ENCODE results near the gene SEMA5B. TPM values are rescaled to one million over a fixed set of nuclear protein-coding genes. Genes with fewer than 3 reads are reported as not detected.

Gene SEMA5B
- total RNA-seq, 1 donor from 2014 or later, result 1.1 TPM

- Mint-ChIP-seq H3K9me3 (ENCODE audit: unreplicated experiment) (no peaks in the 10 kb centered on the region), H3K4me1 (ENCODE audit: unreplicated experiment) (no peaks in the 10 kb centered on the region), H3K4me3 (ENCODE audit: unreplicated experiment) (no peak overlapping the region), H3K36me3 (ENCODE audit: low read depth, unreplicated experiment) (no peaks in the 10 kb centered on the region), H3K27me3 (ENCODE audit: unreplicated experiment) (no peaks in the 10 kb centered on the region), H3K27ac (ENCODE audit: unreplicated experiment) (no peak overlapping the region)
- DNase-seq (ENCODE audit: low spot score), result no peak
- no peak for TF ChIP-seq CTCF (IDR thresholded peaks at IDR 0.05; ENCODE audit: unreplicated experiment)
Measured at GRCh38 chr3:122868322-122868721, 159.2 kb downstream of the SEMA5B start.

GRCh38 chr3:122864498-122864897, 163.1 kb downstream of the SEMA5B start:
- TF ChIP-seq CTCF (IDR thresholded peaks at IDR 0.05; ENCODE audit: unreplicated experiment), result no peak
- H3K27me3 Mint-ChIP-seq (ENCODE audit: unreplicated experiment), result no peaks in the 10 kb centered on the region
- no peaks in the 10 kb centered on the region for H3K9me3 Mint-ChIP-seq (ENCODE audit: unreplicated experiment)
- no peaks in the 10 kb centered on the region for H3K4me1 Mint-ChIP-seq (ENCODE audit: unreplicated experiment)
- no peak overlapping the region for H3K4me3 Mint-ChIP-seq (ENCODE audit: unreplicated experiment)
- no peaks in the 10 kb centered on the region for H3K36me3 Mint-ChIP-seq (ENCODE audit: low read depth, unreplicated experiment)
- no peak overlapping the region for H3K27ac Mint-ChIP-seq (ENCODE audit: unreplicated experiment)
- no peak for DNase-seq (ENCODE audit: low spot score)

GRCh38 chr3:122862381-122862780, 165.2 kb downstream of the SEMA5B start:
- no peak for TF ChIP-seq CTCF (IDR thresholded peaks at IDR 0.05; ENCODE audit: unreplicated experiment)
- Mint-ChIP-seq H3K4me3 (ENCODE audit: unreplicated experiment) (no peak overlapping the region), H3K36me3 (ENCODE audit: low read depth, unreplicated experiment) (no peaks in the 10 kb centered on the region), H3K27ac (ENCODE audit: unreplicated experiment) (no peak overlapping the region), H3K4me1 (ENCODE audit: unreplicated experiment) (no peaks in the 10 kb centered on the region), H3K27me3 (ENCODE audit: unreplicated experiment) (no peaks in the 10 kb centered on the region), H3K9me3 (ENCODE audit: unreplicated experiment) (no peaks in the 10 kb centered on the region)
- no peak for DNase-seq (ENCODE audit: low spot score)

Other genes with a start within 250 kb of the SEMA5B start
- gene HSPBAP1, start 233.9 kb downstream of the SEMA5B start, total RNA-seq (ENCODE audit: unreplicated experiment), result 11.6 TPM
- gene SLC49A4, start 232.7 kb downstream of the SEMA5B start, total RNA-seq (ENCODE audit: unreplicated experiment), result 10.2 TPM
- gene PDIA5, start 39.3 kb upstream of the SEMA5B start, total RNA-seq (ENCODE audit: unreplicated experiment), result 32.8 TPM
- gene SEC22A, start 174.2 kb upstream of the SEMA5B start, total RNA-seq (ENCODE audit: unreplicated experiment), result 14.9 TPM